GM18499 (cell line): Measurements from ENCODE around the gene ITPRID1.

Source experiments
- ATAC-seq: cut with Tn5 transposase; IDR thresholded peaks from one replicate; pipeline ENCODE4 v1.9.1; 2021; ENCODE audit warnings: moderate number of reproducible peaks; ENCODE audit not compliant: insufficient read depth, unreplicated experiment

The ITPRID1 gene

GRCh38 chr7:31603046-31603445 is 89.2 kb downstream of the ITPRID1 start:
- ATAC-seq: no peak

- no peak for ATAC-seq
These were observed 99.7 kb downstream of the ITPRID1 start for GRCh38 chr7:31613604-31614003.

GRCh38 chr7:31633467-31633866 is 119.6 kb downstream of the ITPRID1 start:
- no peak for ATAC-seq

GRCh38 chr7:31633894-31634494 is 120.1 kb downstream of the ITPRID1 start:
- ATAC-seq: no peak

- no peak for ATAC-seq
These were observed 126.5 kb downstream of the ITPRID1 start for GRCh38 chr7:31640381-31640780.

- no peak for ATAC-seq
These were observed 128.8 kb downstream of the ITPRID1 start for GRCh38 chr7:31642681-31643115.

GRCh38 chr7:31646942-31647341 is 133.1 kb downstream of the ITPRID1 start:
- ATAC-seq: no peak

- no peak for ATAC-seq
These were observed 133.6 kb downstream of the ITPRID1 start for GRCh38 chr7:31647511-31647910.

- no peak for ATAC-seq
These were observed 134.4 kb downstream of the ITPRID1 start for GRCh38 chr7:31648288-31648687.

GRCh38 chr7:31648880-31649279 is 135.0 kb downstream of the ITPRID1 start:
- no peak for ATAC-seq

- ATAC-seq: no peak
These were observed 137.6 kb downstream of the ITPRID1 start for GRCh38 chr7:31651234-31652062.

- no peak for ATAC-seq
These were observed 138.1 kb downstream of the ITPRID1 start for GRCh38 chr7:31652063-31652326.

GRCh38 chr7:31663072-31663471 is 149.2 kb downstream of the ITPRID1 start:
- no peak for ATAC-seq

- ATAC-seq: no peak
These were observed 151.0 kb downstream of the ITPRID1 start for GRCh38 chr7:31664890-31665289.

GRCh38 chr7:31665546-31665945 is 151.7 kb downstream of the ITPRID1 start:
- ATAC-seq: no peak

- no peak for ATAC-seq
These were observed 155.6 kb downstream of the ITPRID1 start for GRCh38 chr7:31669461-31669860.

- no peak for ATAC-seq
These were observed 165.8 kb downstream of the ITPRID1 start for GRCh38 chr7:31679574-31680305.

GRCh38 chr7:31683445-31684225 is 169.7 kb downstream of the ITPRID1 start:
- ATAC-seq: no peak

- no peak for ATAC-seq
These were observed 173.3 kb downstream of the ITPRID1 start, which contains the start of gene PPP1R17 for GRCh38 chr7:31687024-31687748. TSS of gene PPP1R17 (plus strand) at chr7:31687215. CDS start at chr7:31692442, 5,227 bp downstream.

GRCh38 chr7:31688372-31688771 is 174.5 kb downstream of the ITPRID1 start:
- peak; percentile 89 for ATAC-seq
